SK-N-SH (cell line): ENCODE results near the gene HOXD10. TPM values are rescaled to one million over a fixed set of nuclear protein-coding genes. Genes with fewer than 3 reads are reported as not detected.

Experiments
- CTCF ChIA-PET: fragments of 300-600, 350-600 bp; formaldehyde crosslinking; extraction: SDS; loops from one replicate; lab custom pipeline; 2021; lab: Yijun Ruan, JAX
- POLR2A ChIA-PET: fragments of 350-600 bp; sonication (Branson Sonifier 250); formaldehyde crosslinking; extraction: SDS; loops from one replicate; lab custom pipeline; 2020; ENCODE audit warnings: antibody characterized with exemption, inconsistent platforms; lab: Yijun Ruan, JAX
- DNase-seq: peaks from one replicate; pipeline ENCODE4 v3.0.0; 2012
- H2AFZ ChIP-seq: fragments of 200-600 bp; sonication (generic); 2 replicates; pipeline ENCODE4 v1.8.1; 2016; ENCODE audit warnings: antibody characterized with exemption, mild to moderate bottlenecking, low read depth
- H3F3A ChIP-seq: fragments of 200-600 bp; sonication (generic); replicated peaks from 2 replicates; pipeline ENCODE3; 2016; ENCODE audit warnings: antibody characterized with exemption, mild to moderate bottlenecking; ENCODE audit not compliant: insufficient read depth
- H3K27ac ChIP-seq, 2 experiments: fragments of 200-500 bp in 1 of 2; fragments of 200-600 bp in 1 of 2; sonication (Bioruptor generic) in 1 of 2; sonication (generic), shearing (Covaris generic) in 1 of 2; 2 replicates each; pipeline versions ENCODE4 v1.5.1 to v1.6.1; 2014 to 2016; ENCODE audit warnings: low read depth in 2 of 2, inconsistent platforms in 1 of 2, low read length in 1 of 2, mild to moderate bottlenecking in 1 of 2, mixed read lengths in 1 of 2
- H3K27me3 ChIP-seq: fragments of 200-600 bp; sonication (generic), shearing (Covaris generic); 2 replicates; pipeline ENCODE4 v1.6.1; 2016; ENCODE audit warnings: mixed run types; ENCODE audit not compliant: insufficient read depth
- H3K36me3 ChIP-seq, 2 experiments: fragments of 200-500 bp in 1 of 2; fragments of 200-600 bp in 1 of 2; sonication (Bioruptor generic) in 1 of 2; sonication (generic) in 1 of 2; replicated peaks in 1 of 2; 2 replicates each; pipeline versions ENCODE3 to v1.5.1; 2014 to 2016; ENCODE audit warnings: low read length in 1 of 2, mild to moderate bottlenecking in 1 of 2; ENCODE audit not compliant: insufficient read depth in 2 of 2, control insufficient read depth in 1 of 2
- H3K4me1 ChIP-seq, 2 experiments: fragments of 200-500 bp in 1 of 2; fragments of 200-600 bp in 1 of 2; sonication (Bioruptor generic) in 1 of 2; sonication (generic), shearing (Covaris generic) in 1 of 2; 2 replicates each; pipeline versions ENCODE4 v1.5.1 to v1.6.1; 2014 to 2016; ENCODE audit warnings: low read depth in 1 of 2, low read length in 1 of 2, mixed run types in 1 of 2; ENCODE audit not compliant: insufficient read depth in 2 of 2, control insufficient read depth in 1 of 2
- H3K4me2 ChIP-seq: fragments of 200-600 bp; sonication (generic), shearing (Covaris generic); 2 replicates; pipeline ENCODE4 v1.6.1; 2017; ENCODE audit warnings: mixed run types
- H3K4me3 ChIP-seq, 2 experiments: fragments of 200-500 bp in 1 of 2; fragments of 200-600 bp in 1 of 2; sonication (Bioruptor generic) in 1 of 2; sonication (generic), shearing (Covaris generic) in 1 of 2; 2 replicates each; pipeline versions ENCODE4 v1.5.1 to v1.8.1; 2014 to 2016; ENCODE audit warnings: low read depth in 2 of 2, inconsistent platforms in 1 of 2, low read length in 1 of 2, mild to moderate bottlenecking in 1 of 2, mixed read lengths in 1 of 2, moderate library complexity in 1 of 2
- H3K79me2 ChIP-seq: fragments of 200-600 bp; sonication (generic); 2 replicates; pipeline ENCODE4 v1.8.1; 2017; ENCODE audit warnings: mild to moderate bottlenecking; ENCODE audit not compliant: insufficient read depth
- H3K9ac ChIP-seq: fragments of 200-600 bp; sonication (generic); 2 replicates; pipeline ENCODE4 v1.6.1; 2017; ENCODE audit warnings: mixed run types
- H3K9me2 ChIP-seq: fragments of 200-600 bp; sonication (generic); 2 replicates; pipeline ENCODE4 v1.6.1; 2017; ENCODE audit warnings: mixed run types
- H3K9me3 ChIP-seq: fragments of 200-600 bp; sonication (generic); 2 replicates; pipeline ENCODE4 v1.6.1; 2017; ENCODE audit warnings: mixed run types, mild to moderate bottlenecking, moderate library complexity
- H4K20me1 ChIP-seq: fragments of 200-600 bp; sonication (generic); 2 replicates; pipeline ENCODE4 v1.6.1; 2017; ENCODE audit warnings: mild to moderate bottlenecking, mixed run types; ENCODE audit not compliant: insufficient read depth
- FOXJ3 ChIP-seq: sonication (generic); formaldehyde crosslinking; IDR thresholded peaks from 2 replicates; pipeline ENCODE4 v1.5.1; 2020; ENCODE audit warnings: mild to moderate bottlenecking, missing genetic modification reagents
- MEF2A ChIP-seq: IDR thresholded peaks from 2 replicates; pipeline ENCODE4 v1.4.0; 2012; ENCODE audit warnings: low read depth, borderline replicate concordance
- NRF1 ChIP-seq: IDR thresholded peaks from 2 replicates; pipeline ENCODE4 v1.6.1; 2012; ENCODE audit warnings: low read depth, mild to moderate bottlenecking, low read length
- POLR2AphosphoS5 ChIP-seq: IDR thresholded peaks from 2 replicates; pipeline ENCODE4 v1.6.1; 2012; ENCODE audit warnings: low read depth, low read length
- RAD21 ChIP-seq: IDR thresholded peaks from 2 replicates; pipeline ENCODE4 v1.6.1; 2012; ENCODE audit warnings: mild to moderate bottlenecking, low read length
- RXRA ChIP-seq: IDR thresholded peaks from 2 replicates; pipeline ENCODE4 v1.4.0; 2012; ENCODE audit warnings: low read depth, mild to moderate bottlenecking, borderline replicate concordance
- SMC3 ChIP-seq: IDR thresholded peaks from 2 replicates; pipeline ENCODE4 v1.6.1; 2012; ENCODE audit warnings: low read depth, low read length, improper control_type of control experiment
- TAF1 ChIP-seq: IDR thresholded peaks from 2 replicates; pipeline ENCODE4 v1.6.1; 2012; ENCODE audit warnings: low read depth, mild to moderate bottlenecking, low read length, moderate library complexity, borderline replicate concordance
- WGBS: methylation state at CpG from one replicate; pipeline ENCODE4 v1.1.6; 2017; ENCODE audit warnings: low lambda C conversion rate; 5-methylcytosine and 5-hydroxymethylcytosine counted together
- polyA plus RNA-seq, 3 experiments: library from polyadenylated mRNA; depleted of rRNA; stranded (reverse); fragments of >200 nt; gene quantifications; 2 replicates each; pipeline ENCODE4 v1.2.3, GENCODE V29; 2012
- TF ChIP-seq, protein P1 (sequence below): IDR thresholded peaks from 2 replicates; pipeline ENCODE4; 2012
- TF ChIP-seq, protein P2 (sequence below): fragments of 150-350 bp; IDR thresholded peaks from 2 replicates; pipeline ENCODE4 v1.6.1; 2016; ENCODE audit warnings: mild to moderate bottlenecking, low read depth, low read length

HOXD10 gene
- polyA plus RNA-seq, 1 of the 3 experiments (the other 2 are of a cell fraction) = 0.10 TPM

DNA sequence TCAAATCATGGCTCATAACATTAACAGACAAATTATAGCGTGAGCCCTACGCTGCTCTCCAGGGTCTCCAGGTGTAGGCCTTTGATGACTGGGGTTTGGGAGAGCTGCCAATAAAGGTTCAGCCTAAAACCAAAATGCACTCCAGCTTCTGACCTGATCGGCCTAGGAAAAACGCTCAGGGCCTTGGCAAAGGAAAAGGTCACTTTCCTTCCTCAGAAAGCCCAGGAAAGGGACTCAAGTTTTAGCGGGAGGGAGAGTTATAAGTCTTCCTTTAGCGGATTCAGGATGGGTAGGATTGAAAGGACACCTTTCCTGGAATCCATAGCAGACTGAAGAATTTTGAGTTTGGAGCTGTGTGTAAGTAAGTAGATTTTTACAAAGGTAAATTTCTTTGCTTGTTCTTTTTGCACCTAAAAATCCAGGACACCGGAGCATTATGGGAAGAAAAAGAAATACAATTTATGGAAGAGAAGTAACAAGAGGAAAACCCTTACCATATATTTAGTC, 41.6 kb upstream of the HOXD10 start:
- Histone ChIP-seq H3K9me2 (no peaks in the 10 kb centered on the region), H3K9me3 (no peaks in the 10 kb centered on the region), H4K20me1 (no peaks in the 10 kb centered on the region), H3K4me1 (peaks cover 0 to 4% of the 10 kb centered on the region in 2 experiments; a peak in 1 of 4 replicates), H3K4me2 (no peak overlapping the region), H3F3A (peaks cover 3% of the 10 kb centered on the region), H3K79me2 (no peaks in the 10 kb centered on the region), H3K27me3 (peaks cover 24% of the 10 kb centered on the region), H3K9ac (no peak overlapping the region), H3K4me3 (no peak overlapping the region)
- DNase-seq = no peak
- 74% methylated on average over 7 of the region's 7 CpGs for WGBS
- TF ChIP-seq NRF1 = no peak
- TF ChIP-seq, protein P1, sequence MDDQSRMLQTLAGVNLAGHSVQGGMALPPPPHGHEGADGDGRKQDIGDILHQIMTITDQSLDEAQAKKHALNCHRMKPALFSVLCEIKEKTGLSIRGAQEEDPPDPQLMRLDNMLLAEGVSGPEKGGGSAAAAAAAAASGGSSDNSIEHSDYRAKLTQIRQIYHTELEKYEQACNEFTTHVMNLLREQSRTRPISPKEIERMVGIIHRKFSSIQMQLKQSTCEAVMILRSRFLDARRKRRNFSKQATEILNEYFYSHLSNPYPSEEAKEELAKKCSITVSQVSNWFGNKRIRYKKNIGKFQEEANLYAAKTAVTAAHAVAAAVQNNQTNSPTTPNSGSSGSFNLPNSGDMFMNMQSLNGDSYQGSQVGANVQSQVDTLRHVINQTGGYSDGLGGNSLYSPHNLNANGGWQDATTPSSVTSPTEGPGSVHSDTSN = no peak
- no peak for TF ChIP-seq TAF1
- TF ChIP-seq RXRA = no peak
- TF ChIP-seq, protein P2, sequence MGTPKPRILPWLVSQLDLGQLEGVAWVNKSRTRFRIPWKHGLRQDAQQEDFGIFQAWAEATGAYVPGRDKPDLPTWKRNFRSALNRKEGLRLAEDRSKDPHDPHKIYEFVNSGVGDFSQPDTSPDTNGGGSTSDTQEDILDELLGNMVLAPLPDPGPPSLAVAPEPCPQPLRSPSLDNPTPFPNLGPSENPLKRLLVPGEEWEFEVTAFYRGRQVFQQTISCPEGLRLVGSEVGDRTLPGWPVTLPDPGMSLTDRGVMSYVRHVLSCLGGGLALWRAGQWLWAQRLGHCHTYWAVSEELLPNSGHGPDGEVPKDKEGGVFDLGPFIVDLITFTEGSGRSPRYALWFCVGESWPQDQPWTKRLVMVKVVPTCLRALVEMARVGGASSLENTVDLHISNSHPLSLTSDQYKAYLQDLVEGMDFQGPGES = no peak
- no peak for TF ChIP-seq SMC3
- no peak for TF ChIP-seq FOXJ3 (CRISPR knock-in tag)
- no peak for TF ChIP-seq RAD21
- TF ChIP-seq POLR2AphosphoS5 = no peak
- TF ChIP-seq, all 33 proteins: peak for 0
- H2AFZ ChIP-seq = no peak overlapping the region
- POLR2A ChIA-PET = no interaction called here
- CTCF ChIA-PET = interaction anchor here (0.6 to 3.3 kb wide), 9 partner anchors 10 to 1378 kb away, joined by 3 to 10 read pairs (median 3); no protein-coding TSS in a partner anchor
- H3K27ac ChIP-seq = no peak overlapping the region
- H3K36me3 ChIP-seq = no peaks in the 10 kb centered on the region

- Histone ChIP-seq H3K9me2 (no peaks in the 10 kb centered on the region), H3F3A (peaks cover 3% of the 10 kb centered on the region), H3K4me2 (no peak overlapping the region), H3K27me3 (peaks cover 25% of the 10 kb centered on the region), H3K9ac (no peak overlapping the region), H4K20me1 (no peaks in the 10 kb centered on the region), H3K79me2 (no peaks in the 10 kb centered on the region), H3K4me1 (peaks cover 0 to 6% of the 10 kb centered on the region in 2 experiments; a peak in 1 of 4 replicates), H3K4me3 (no peak overlapping the region), H3K9me3 (no peaks in the 10 kb centered on the region), H2AFZ (no peak overlapping the region), H3K36me3 (no peaks in the 10 kb centered on the region), H3K27ac (no peak overlapping the region)
- no peak for DNase-seq
- WGBS = 60% methylated on average over 15 of the region's 15 CpGs
- POLR2A ChIA-PET = no interaction called here
- CTCF ChIA-PET = interaction anchor here (0.6 to 3.3 kb wide), 6 partner anchors 10 to 660 kb away, joined by 3 to 10 read pairs (median 4); partner anchors contain the start of gene HOXD13
- TF ChIP-seq MEF2A = no peak
Measured at GRCh38 chr2:176075481-176075880, 41.1 kb upstream of the HOXD10 start.
